A549 (cell line): ENCODE results near the gene DIP2C.
"Not testable (repeated sequence)": the region's sequence is repeated elsewhere in the genome, so short reads cannot be mapped to it uniquely, and the experiment has no call there.

ENCODE experiments used
- HOXB5 ChIP-seq: fragments of 250-450 bp; sonication (Bioruptor Pico); IDR thresholded peaks from 2 replicates; pipeline ENCODE4 v1.5.0; 2020; ENCODE audit warnings: mild to moderate bottlenecking, moderate library complexity
- POLR2A ChIP-seq: IDR thresholded peaks from 2 replicates; pipeline ENCODE4 v1.6.1; 2012; ENCODE audit warnings: mild to moderate bottlenecking, low read length
- RAD21 ChIP-seq, 2 experiments: fragments of >200 bp in 1 of 2; sonication (Bioruptor Twin) in 1 of 2; formaldehyde crosslinking in 1 of 2; IDR thresholded peaks in 1 of 2; conservative IDR thresholded peaks in 1 of 2; 2 replicates in 1 of 2; 3 replicates in 1 of 2; pipeline ENCODE4 v1.6.1; 2012 to 2018; ENCODE audit warnings: inconsistent platforms in 1 of 2
- TF ChIP-seq, protein P1 (sequence below): fragments of 200-600 bp; sonication (generic); IDR thresholded peaks from 2 replicates; pipeline ENCODE4 v1.6.1; 2016; ENCODE audit warnings: antibody characterized with exemption, mild to moderate bottlenecking, moderate library complexity

DNA sequence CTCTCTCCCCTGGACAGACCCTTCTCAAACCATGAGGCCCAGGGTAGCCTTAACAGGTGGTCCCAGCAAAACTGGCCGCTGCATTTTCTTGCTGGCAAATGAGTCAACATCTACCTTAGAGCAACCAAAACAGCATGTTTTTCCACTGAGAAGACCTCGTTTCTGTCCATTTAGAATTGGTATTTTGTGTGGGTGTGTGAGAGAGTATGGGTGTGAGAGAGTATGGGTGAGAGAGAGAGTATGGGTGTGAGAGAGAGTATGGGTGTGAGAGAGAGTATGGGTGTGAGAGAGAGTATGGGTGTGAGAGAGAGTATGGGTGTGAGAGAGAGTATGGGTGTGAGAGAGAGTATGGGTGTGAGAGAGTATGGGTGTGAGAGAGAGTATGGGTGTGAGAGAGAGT, 157.1 kb downstream of the DIP2C start:
- TF ChIP-seq POLR2A; RAD21 (conservative IDR thresholded peaks at IDR 0.05 in 1 of 2, IDR thresholded peaks at IDR 0.05 in 1 of 2); HOXB5 (CRISPR knock-in tag): not testable (repeated sequence)
- TF ChIP-seq, protein P1, sequence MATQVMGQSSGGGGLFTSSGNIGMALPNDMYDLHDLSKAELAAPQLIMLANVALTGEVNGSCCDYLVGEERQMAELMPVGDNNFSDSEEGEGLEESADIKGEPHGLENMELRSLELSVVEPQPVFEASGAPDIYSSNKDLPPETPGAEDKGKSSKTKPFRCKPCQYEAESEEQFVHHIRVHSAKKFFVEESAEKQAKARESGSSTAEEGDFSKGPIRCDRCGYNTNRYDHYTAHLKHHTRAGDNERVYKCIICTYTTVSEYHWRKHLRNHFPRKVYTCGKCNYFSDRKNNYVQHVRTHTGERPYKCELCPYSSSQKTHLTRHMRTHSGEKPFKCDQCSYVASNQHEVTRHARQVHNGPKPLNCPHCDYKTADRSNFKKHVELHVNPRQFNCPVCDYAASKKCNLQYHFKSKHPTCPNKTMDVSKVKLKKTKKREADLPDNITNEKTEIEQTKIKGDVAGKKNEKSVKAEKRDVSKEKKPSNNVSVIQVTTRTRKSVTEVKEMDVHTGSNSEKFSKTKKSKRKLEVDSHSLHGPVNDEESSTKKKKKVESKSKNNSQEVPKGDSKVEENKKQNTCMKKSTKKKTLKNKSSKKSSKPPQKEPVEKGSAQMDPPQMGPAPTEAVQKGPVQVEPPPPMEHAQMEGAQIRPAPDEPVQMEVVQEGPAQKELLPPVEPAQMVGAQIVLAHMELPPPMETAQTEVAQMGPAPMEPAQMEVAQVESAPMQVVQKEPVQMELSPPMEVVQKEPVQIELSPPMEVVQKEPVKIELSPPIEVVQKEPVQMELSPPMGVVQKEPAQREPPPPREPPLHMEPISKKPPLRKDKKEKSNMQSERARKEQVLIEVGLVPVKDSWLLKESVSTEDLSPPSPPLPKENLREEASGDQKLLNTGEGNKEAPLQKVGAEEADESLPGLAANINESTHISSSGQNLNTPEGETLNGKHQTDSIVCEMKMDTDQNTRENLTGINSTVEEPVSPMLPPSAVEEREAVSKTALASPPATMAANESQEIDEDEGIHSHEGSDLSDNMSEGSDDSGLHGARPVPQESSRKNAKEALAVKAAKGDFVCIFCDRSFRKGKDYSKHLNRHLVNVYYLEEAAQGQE: not testable (repeated sequence)
